PC-3 (cell line): Measurements from ENCODE around the gene MID2. TPM values are rescaled to one million over a fixed set of nuclear protein-coding genes. Genes with fewer than 3 reads are reported as not detected.
A peak's percentile ranks its signal among the peaks of the same experiment; 100 is the strongest.

ENCODE experiments used
- ATAC-seq: fragments of 200-7000 bp; cut with Tn5 transposase; 2 replicates; pipeline ENCODE4 v1.9.1; 2020; ENCODE audit warnings: mild to moderate bottlenecking, moderate library complexity
- BruUV-seq: library from RNA; stranded (reverse); fragments of 400-500 nt; replicated peaks from 2 replicates; lab custom pipeline; 2021; lab: Mats Ljungman, UMichigan
- CTCF ChIA-PET: fragments of 300-600 bp; sonication (Branson Sonifier 250); formaldehyde crosslinking; loops from one replicate; lab custom pipeline; 2022; ENCODE audit warnings: antibody characterized with exemption; lab: Charles Lee
- POLR2A ChIA-PET: fragments of 300-600 bp; sonication (Branson Sonifier 250); formaldehyde crosslinking; loops from one replicate; lab custom pipeline; 2022; ENCODE audit warnings: antibody characterized with exemption; ENCODE audit not compliant: unreplicated experiment; lab: Charles Lee
- DNase-seq: peaks from one replicate; pipeline ENCODE4 v3.0.0-alpha.2; 2015
- H2AFZ ChIP-seq: fragments of 300-600 bp; sonication (generic); 2 replicates; pipeline ENCODE4 v1.6.0; 2016; ENCODE audit warnings: antibody characterized with exemption, low read length
- H3F3A ChIP-seq: fragments of 300-600 bp; sonication (generic); one replicate; pipeline ENCODE4 v1.6.0; 2017; ENCODE audit warnings: antibody characterized with exemption, low read length, control low read depth, mild to moderate bottlenecking; ENCODE audit not compliant: unreplicated experiment
- H3K27ac ChIP-seq: fragments of 300-600 bp; sonication (generic); 2 replicates; pipeline ENCODE4 v1.5.1; 2016; ENCODE audit warnings: mild to moderate bottlenecking, low read length
- H3K27me3 ChIP-seq: fragments of 300-600 bp; sonication (generic); 2 replicates; pipeline ENCODE4 v1.6.1; 2016; ENCODE audit warnings: low read length, mixed read lengths
- H3K36me3 ChIP-seq: fragments of 300-600 bp; sonication (generic); 2 replicates; pipeline ENCODE4 v1.6.1; 2016; ENCODE audit warnings: low read depth, mixed run types, low read length, mixed read lengths
- H3K4me1 ChIP-seq: fragments of 300-600 bp; sonication (generic); 2 replicates; pipeline ENCODE4 v1.5.1; 2016; ENCODE audit warnings: low read length; ENCODE audit not compliant: insufficient read depth
- H3K4me2 ChIP-seq: fragments of 300-600 bp; sonication (generic); 2 replicates; pipeline ENCODE4 v1.6.0; 2016; ENCODE audit warnings: low read length
- H3K4me3 ChIP-seq: fragments of 300-600 bp; sonication (generic); 2 replicates; pipeline ENCODE4 v1.5.1; 2016; ENCODE audit warnings: mild to moderate bottlenecking, low read length, mixed read lengths
- H3K79me2 ChIP-seq: fragments of 300-600 bp; sonication (generic); 2 replicates; pipeline ENCODE4 v1.6.1; 2017; ENCODE audit warnings: low read length, mixed read lengths
- H3K9ac ChIP-seq: fragments of 300-600 bp; sonication (generic); 2 replicates; pipeline ENCODE4 v1.6.0; 2016; ENCODE audit warnings: mild to moderate bottlenecking, low read length
- H3K9me2 ChIP-seq: fragments of 300-600 bp; sonication (generic); replicated peaks from 2 replicates; pipeline ENCODE4 v1.6.1; 2016; ENCODE audit warnings: mixed run types, low read length, mixed read lengths
- H3K9me3 ChIP-seq: fragments of 300-600 bp; sonication (generic); 2 replicates; pipeline ENCODE4 v1.6.1; 2016; ENCODE audit warnings: low read length, mixed read lengths
- H4K20me1 ChIP-seq: fragments of 300-600 bp; sonication (generic); 2 replicates; pipeline ENCODE4 v1.6.1; 2016; ENCODE audit warnings: low read length, mixed read lengths
- CTCF ChIP-seq: fragments of 300-600 bp; sonication (generic); conservative IDR thresholded peaks from 2 replicates; pipeline ENCODE4 v1.5.1; 2017; ENCODE audit warnings: antibody characterized with exemption, low read depth, mild to moderate bottlenecking, low read length
- EZH2 ChIP-seq: fragments of 300-600 bp; sonication (generic); IDR thresholded peaks from one replicate; pipeline ENCODE4 v1.6.1; 2017; ENCODE audit warnings: antibody characterized with exemption, mild to moderate bottlenecking, low read length; ENCODE audit not compliant: unreplicated experiment
- EZH2phosphoT487 ChIP-seq: fragments of 300-600 bp; sonication (generic); IDR thresholded peaks from 2 replicates; pipeline ENCODE4 v1.6.1; 2018; ENCODE audit warnings: mild to moderate bottlenecking, antibody characterized with exemption, low read length, borderline replicate concordance
- intact Hi-C: fragments of 100-400 bp; cut with micrococcal nuclease; formaldehyde crosslinking; loops from 2 replicates; pipeline ENCODE4 v1.9.0; 2023
- total RNA-seq: library from RNA; depleted of rRNA; stranded (reverse); fragments of >200 nt; gene quantifications from 2 replicates; pipeline ENCODE4 v1.2.3, GENCODE V29; 2014

MID2 gene
- total RNA-seq, 1 experiment from 2014 or later: 19.2 TPM

DNA sequence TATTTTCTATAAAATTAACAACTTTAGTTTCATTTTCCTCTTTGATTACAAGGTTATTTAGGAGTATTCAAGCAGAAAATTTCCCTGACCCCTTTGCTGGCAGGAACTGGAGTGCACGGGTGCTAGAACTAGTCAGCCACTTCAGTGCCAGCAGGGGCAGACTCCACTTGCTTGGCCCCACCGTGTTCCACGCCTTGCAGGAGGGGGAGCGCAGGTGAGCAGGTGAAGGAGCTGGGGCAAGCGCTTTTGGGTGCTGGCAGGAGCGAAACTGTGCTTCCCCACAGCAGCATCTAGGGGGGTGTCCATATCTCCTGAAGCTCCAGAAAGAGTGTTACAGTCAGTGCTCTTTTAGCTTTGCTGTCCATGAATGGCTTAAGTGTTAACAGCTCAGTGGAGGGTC lies 45.5 kb downstream of the MID2 start:
- Histone ChIP-seq H3K79me2 (no peaks in the 10 kb centered on the region), H3F3A (no peaks in the 10 kb centered on the region), H3K4me3 (no peak overlapping the region), H4K20me1 (no peaks in the 10 kb centered on the region), H3K9ac (no peak overlapping the region), H3K4me2 (no peak overlapping the region), H3K36me3 (no peaks in the 10 kb centered on the region), H3K9me3 (no peaks in the 10 kb centered on the region), H3K27me3 (no peaks in the 10 kb centered on the region), H2AFZ (no peak overlapping the region), H3K27ac (no peak overlapping the region), H3K4me1 (no peaks in the 10 kb centered on the region), H3K9me2 (no peaks in the 10 kb centered on the region)
- no TSS peak for BruUV-seq
- DNase-seq (no peak), ATAC-seq (no peak)
- TF ChIP-seq EZH2: no peak
- no peak for TF ChIP-seq CTCF
- TF ChIP-seq EZH2phosphoT487: no peak
- ChIA-PET POLR2A (interaction anchor here (0.6 kb wide), 1 partner anchor 297 kb away, joined by 3 read pairs; no protein-coding TSS in a partner anchor), CTCF (no interaction called here)
- intact Hi-C loops: no loop called here

GRCh38 chrX:107878106-107878505 lies 52.4 kb downstream of the MID2 start:
- H3K9me2 ChIP-seq: no peaks in the 10 kb centered on the region
- no TSS peak for BruUV-seq
- no peaks in the 10 kb centered on the region for H3F3A ChIP-seq
- no peak for TF ChIP-seq CTCF
- H3K4me3 ChIP-seq: no peak overlapping the region
- DNase-seq (no peak), ATAC-seq (no peak)
- H3K4me2 ChIP-seq: no peak overlapping the region
- no peaks in the 10 kb centered on the region for H3K36me3 ChIP-seq
- H2AFZ ChIP-seq: no peak overlapping the region
- H3K9me3 ChIP-seq: no peaks in the 10 kb centered on the region
- no peak overlapping the region for H3K27ac ChIP-seq
- peaks cover 6% of the 10 kb centered on the region; the same call in 1 of the 2 replicates for H3K4me1 ChIP-seq
- ChIA-PET CTCF (no interaction called here), POLR2A (no interaction called here)
- intact Hi-C loops: no loop called here
- H3K79me2 ChIP-seq: no peaks in the 10 kb centered on the region
- no peak overlapping the region for H3K9ac ChIP-seq
- no peaks in the 10 kb centered on the region for H4K20me1 ChIP-seq
- no peaks in the 10 kb centered on the region for H3K27me3 ChIP-seq

DNA sequence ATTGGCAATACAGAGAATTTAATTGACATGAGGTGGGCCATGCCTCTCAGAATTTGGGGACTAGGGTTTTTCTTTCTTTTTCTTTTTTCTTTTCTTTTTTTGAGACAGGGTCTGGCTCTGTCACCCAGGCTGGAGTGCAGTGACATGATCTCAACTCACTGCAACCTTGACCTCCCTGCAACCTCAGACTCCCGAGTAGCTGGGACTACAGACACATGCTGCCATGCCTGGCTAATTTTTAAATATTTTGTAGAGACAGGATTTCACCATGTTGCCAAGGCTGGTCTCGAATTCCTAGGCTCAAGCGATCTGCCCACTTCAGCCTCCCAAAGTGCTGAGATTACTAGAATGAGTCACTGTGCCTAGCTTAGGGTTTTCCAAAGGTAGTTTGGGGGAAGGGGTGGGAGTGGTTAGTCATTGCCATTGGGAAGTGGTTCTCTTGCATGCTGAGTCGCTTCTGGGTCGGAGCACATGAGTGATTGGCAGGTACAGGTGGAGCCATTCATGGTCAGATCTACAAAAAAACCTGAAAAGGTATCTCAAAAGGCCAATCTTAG lies 54.5 kb downstream of the MID2 start:
- H3K9me2 ChIP-seq: no peaks in the 10 kb centered on the region
- H3K36me3 ChIP-seq: no peaks in the 10 kb centered on the region
- H3K27ac ChIP-seq: no peak overlapping the region
- H3K9me3 ChIP-seq: no peaks in the 10 kb centered on the region
- no peaks in the 10 kb centered on the region for H3K27me3 ChIP-seq
- TF ChIP-seq EZH2phosphoT487: no peak
- TF ChIP-seq CTCF: no peak
- no peak for TF ChIP-seq EZH2
- ChIA-PET CTCF (no interaction called here), POLR2A (no interaction called here)
- DNase-seq (peak; percentile 33), ATAC-seq (no peak)
- H4K20me1 ChIP-seq: no peaks in the 10 kb centered on the region
- no peak overlapping the region for H2AFZ ChIP-seq
- H3K4me3 ChIP-seq: no peak overlapping the region
- H3K4me2 ChIP-seq: no peak overlapping the region
- peaks cover 6% of the 10 kb centered on the region; the same call in 1 of the 2 replicates for H3K4me1 ChIP-seq
- no peaks in the 10 kb centered on the region for H3K79me2 ChIP-seq
- intact Hi-C loops: no loop called here
- no peak overlapping the region for H3K9ac ChIP-seq
- H3F3A ChIP-seq: no peaks in the 10 kb centered on the region
- no TSS peak for BruUV-seq
